ENCODE measurements around the gene LOXL1.

The LOXL1 gene

DNA sequence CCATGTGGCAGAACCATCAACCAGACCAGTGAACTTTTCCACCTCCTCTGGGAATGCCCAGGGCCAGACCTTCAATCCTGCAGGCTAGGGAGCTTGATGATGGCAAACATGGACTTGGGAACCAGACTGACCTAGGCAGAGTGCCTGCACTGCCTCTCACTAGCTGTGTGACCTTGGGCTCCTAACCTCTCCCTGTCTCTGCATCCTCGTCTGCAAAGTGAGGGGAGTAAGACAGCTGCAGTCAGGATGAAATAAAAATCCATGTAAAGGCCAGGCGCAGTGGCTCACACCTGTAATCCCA, 17.5 kb upstream of the LOXL1 start:
- WGBS: 98% methylated on average over 2 of the region's 2 CpGs

DNA sequence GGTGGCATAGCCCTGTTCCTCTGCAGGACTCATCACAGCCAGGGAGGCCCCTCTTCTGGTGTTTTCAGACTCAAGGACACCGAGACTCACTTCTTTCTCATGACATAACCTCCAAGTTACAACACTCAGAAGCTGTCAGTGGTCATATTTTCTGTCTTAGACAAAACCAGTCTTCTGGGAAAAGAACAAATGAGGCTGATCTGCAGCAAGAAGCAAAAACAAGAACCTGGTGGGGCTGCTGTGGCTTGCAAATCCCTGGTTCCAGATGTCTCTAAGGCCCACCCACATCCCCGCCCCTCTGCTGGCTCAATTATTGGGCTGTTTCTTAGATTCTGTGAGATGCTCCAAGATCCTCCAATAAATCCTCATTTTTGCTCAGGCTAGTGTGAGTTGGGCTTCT, 16.6 kb upstream of the LOXL1 start:
- H3K4me3 ChIP-seq (ENCODE audit: insufficient read depth in 1 of 2, low read depth in 1 of 2, low read length in 2 of 2): no peak overlapping the region
- no peak overlapping the region for H3K9ac ChIP-seq (ENCODE audit: low read length)
- H3K4me2 ChIP-seq (ENCODE audit: low read length, poor library complexity, severe bottlenecking): no peak overlapping the region
- no peak overlapping the region for H2AK5ac ChIP-seq (ENCODE audit: low read length, severe bottlenecking)
- no peak overlapping the region for H3K14ac ChIP-seq (ENCODE audit: low read length in 2 of 2)
- H2BK15ac ChIP-seq (ENCODE audit: low read depth, poor library complexity, severe bottlenecking): no peak overlapping the region
- H4K91ac ChIP-seq (ENCODE audit: low read length): no peak overlapping the region
- H2AFZ ChIP-seq (ENCODE audit: low read depth, low read length): no peak overlapping the region
- no peak overlapping the region for H4K8ac ChIP-seq (ENCODE audit: low read length)
- no peak for DNase-seq
- no peak overlapping the region for H2BK120ac ChIP-seq (ENCODE audit: low read depth, low read length)
- H3K27ac ChIP-seq (ENCODE audit: low read length, poor library complexity, severe bottlenecking): no peak overlapping the region
- peaks cover 4% of the 10 kb centered on the region for H3K4me1 ChIP-seq (ENCODE audit: control insufficient read depth, insufficient read depth, low read depth, low read length)
- no peak overlapping the region for H3K4ac ChIP-seq (ENCODE audit: low read depth in 1 of 2, low read length in 2 of 2)
- no peaks in the 10 kb centered on the region for H3K27me3 ChIP-seq (ENCODE audit: control insufficient read depth in 1 of 2, insufficient read depth in 1 of 2, low read length in 2 of 2)
- H3K79me1 ChIP-seq (replicated peaks; ENCODE audit: low read length, poor library complexity, severe bottlenecking): no peaks in the 10 kb centered on the region
- 91% methylated on average over 2 of the region's 2 CpGs for WGBS
- H2BK5ac ChIP-seq (ENCODE audit: low read depth, low read length, poor library complexity, severe bottlenecking): no peak overlapping the region
- no peaks in the 10 kb centered on the region for H3K9me3 ChIP-seq (ENCODE audit: control insufficient read depth, low read length)
- H3K36me3 ChIP-seq (ENCODE audit: control insufficient read depth in 1 of 2, insufficient read depth in 2 of 2, low read depth in 1 of 2, low read length in 2 of 2): peaks cover 11 to 21% of the 10 kb centered on the region in 2 experiments
- H3K23ac ChIP-seq (ENCODE audit: low read length in 2 of 2): no peak overlapping the region
- no peak overlapping the region for H2BK12ac ChIP-seq (ENCODE audit: low read length in 2 of 2)
- H3K18ac ChIP-seq (ENCODE audit: low read depth in 1 of 2, low read length in 2 of 2): no peak overlapping the region

More for the DNA sequence above, 17.5 kb upstream of the LOXL1 start:
- no peak overlapping the region for H2AK5ac ChIP-seq (ENCODE audit: low read length, severe bottlenecking)
- no peak overlapping the region for H2BK12ac ChIP-seq (ENCODE audit: low read length in 2 of 2)
- no peak overlapping the region for H2BK15ac ChIP-seq (ENCODE audit: low read depth, poor library complexity, severe bottlenecking)
- no peak overlapping the region for H3K4me2 ChIP-seq (ENCODE audit: low read length, poor library complexity, severe bottlenecking)
- H3K4me1 ChIP-seq (ENCODE audit: control insufficient read depth, insufficient read depth, low read depth, low read length): no peaks in the 10 kb centered on the region
- H3K18ac ChIP-seq (ENCODE audit: low read depth in 1 of 2, low read length in 2 of 2): no peak overlapping the region
- peaks cover 11 to 21% of the 10 kb centered on the region in 2 experiments for H3K36me3 ChIP-seq (ENCODE audit: control insufficient read depth in 1 of 2, insufficient read depth in 2 of 2, low read depth in 1 of 2, low read length in 2 of 2)
- H3K9ac ChIP-seq (ENCODE audit: low read length): no peak overlapping the region
- no peak overlapping the region for H3K4me3 ChIP-seq (ENCODE audit: insufficient read depth in 1 of 2, low read depth in 1 of 2, low read length in 2 of 2)
- no peak overlapping the region for H2AFZ ChIP-seq (ENCODE audit: low read depth, low read length)
- H2BK5ac ChIP-seq (ENCODE audit: low read depth, low read length, poor library complexity, severe bottlenecking): no peak overlapping the region
- no peaks in the 10 kb centered on the region for H3K9me3 ChIP-seq (ENCODE audit: control insufficient read depth, low read length)
- no peak overlapping the region for H3K14ac ChIP-seq (ENCODE audit: low read length in 2 of 2)
- no peak overlapping the region for H4K8ac ChIP-seq (ENCODE audit: low read length)
- DNase-seq: no peak
- no peaks in the 10 kb centered on the region for H3K27me3 ChIP-seq (ENCODE audit: control insufficient read depth in 1 of 2, insufficient read depth in 1 of 2, low read length in 2 of 2)
- no peak overlapping the region for H2BK120ac ChIP-seq (ENCODE audit: low read depth, low read length)
- H3K27ac ChIP-seq (ENCODE audit: low read length, poor library complexity, severe bottlenecking): no peak overlapping the region
- H3K4ac ChIP-seq (ENCODE audit: low read depth in 1 of 2, low read length in 2 of 2): no peak overlapping the region
- H4K91ac ChIP-seq (ENCODE audit: low read length): no peak overlapping the region
- H3K23ac ChIP-seq (ENCODE audit: low read length in 2 of 2): no peak overlapping the region
- no peaks in the 10 kb centered on the region for H3K79me1 ChIP-seq (replicated peaks; ENCODE audit: low read length, poor library complexity, severe bottlenecking)

DNA sequence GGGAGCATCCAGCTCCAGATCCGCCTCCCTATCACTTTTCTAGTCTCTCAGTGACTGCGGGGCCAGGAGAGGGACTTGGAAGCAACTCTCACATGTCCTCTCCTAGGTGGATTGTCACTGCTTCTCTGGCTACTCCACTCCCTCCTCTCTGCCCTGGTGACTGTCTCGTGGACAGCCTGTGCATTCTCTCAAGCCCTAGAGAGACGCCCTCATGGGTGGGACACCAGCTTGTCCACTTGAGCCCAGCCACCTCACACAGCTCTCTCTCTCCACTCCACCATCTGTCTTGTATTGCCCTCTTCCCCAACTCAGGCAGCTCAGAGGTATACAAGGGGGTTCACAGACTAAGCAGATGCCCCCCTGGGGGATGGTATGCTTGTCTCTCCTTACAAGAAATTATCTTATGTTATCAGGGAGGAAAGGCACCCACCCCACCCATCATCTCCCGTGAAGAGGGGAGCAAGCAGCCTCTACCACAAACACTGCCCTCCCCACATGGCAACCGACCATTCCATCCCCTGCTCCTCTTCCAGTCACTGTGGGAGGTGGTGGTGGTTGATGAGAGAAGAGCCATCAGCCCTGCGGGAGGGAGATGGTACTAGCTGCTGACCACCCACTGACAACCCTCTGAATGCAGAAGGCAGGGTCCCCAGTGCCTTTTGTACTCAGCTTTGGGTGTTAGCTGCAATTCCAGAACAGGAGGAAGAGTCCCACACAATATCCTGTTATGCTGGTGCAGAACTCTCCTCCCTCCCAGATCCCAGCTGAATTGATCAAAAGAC, 15.5 kb upstream of the LOXL1 start:
- Histone ChIP-seq H3K36me3 (ENCODE audit: control insufficient read depth in 1 of 2, insufficient read depth in 2 of 2, low read depth in 1 of 2, low read length in 2 of 2) (peaks cover 11 to 21% of the 10 kb centered on the region in 2 experiments), H4K91ac (ENCODE audit: low read length) (no peak overlapping the region), H3K27me3 (ENCODE audit: control insufficient read depth in 1 of 2, insufficient read depth in 1 of 2, low read length in 2 of 2) (no peaks in the 10 kb centered on the region), H3K9me3 (ENCODE audit: control insufficient read depth, low read length) (no peaks in the 10 kb centered on the region), H3K14ac (ENCODE audit: low read length in 2 of 2) (no peak overlapping the region), H2AK5ac (ENCODE audit: low read length, severe bottlenecking) (no peak overlapping the region), H3K4me2 (ENCODE audit: low read length, poor library complexity, severe bottlenecking) (no peak overlapping the region), H2BK120ac (ENCODE audit: low read depth, low read length) (no peak overlapping the region), H4K8ac (ENCODE audit: low read length) (no peak overlapping the region), H3K4ac (ENCODE audit: low read depth in 1 of 2, low read length in 2 of 2) (no peak overlapping the region), H3K18ac (ENCODE audit: low read depth in 1 of 2, low read length in 2 of 2) (no peak overlapping the region), H2BK12ac (ENCODE audit: low read length in 2 of 2) (no peak overlapping the region), H3K9ac (ENCODE audit: low read length) (no peak overlapping the region), H2BK15ac (ENCODE audit: low read depth, poor library complexity, severe bottlenecking) (no peak overlapping the region), H3K79me1 (replicated peaks; ENCODE audit: low read length, poor library complexity, severe bottlenecking) (no peaks in the 10 kb centered on the region), H3K4me3 (ENCODE audit: insufficient read depth in 1 of 2, low read depth in 1 of 2, low read length in 2 of 2) (no peak overlapping the region), H3K23ac (ENCODE audit: low read length in 2 of 2) (peak overlapping the region in 1 of 2 experiments; percentile 51), H2BK5ac (ENCODE audit: low read depth, low read length, poor library complexity, severe bottlenecking) (no peak overlapping the region), H2AFZ (ENCODE audit: low read depth, low read length) (no peak overlapping the region), H3K27ac (ENCODE audit: low read length, poor library complexity, severe bottlenecking) (no peak overlapping the region), H3K4me1 (ENCODE audit: control insufficient read depth, insufficient read depth, low read depth, low read length) (peaks cover 4% of the 10 kb centered on the region)
- WGBS: 73% methylated on average over 5 of the region's 7 CpGs
- DNase-seq: no peak

DNA sequence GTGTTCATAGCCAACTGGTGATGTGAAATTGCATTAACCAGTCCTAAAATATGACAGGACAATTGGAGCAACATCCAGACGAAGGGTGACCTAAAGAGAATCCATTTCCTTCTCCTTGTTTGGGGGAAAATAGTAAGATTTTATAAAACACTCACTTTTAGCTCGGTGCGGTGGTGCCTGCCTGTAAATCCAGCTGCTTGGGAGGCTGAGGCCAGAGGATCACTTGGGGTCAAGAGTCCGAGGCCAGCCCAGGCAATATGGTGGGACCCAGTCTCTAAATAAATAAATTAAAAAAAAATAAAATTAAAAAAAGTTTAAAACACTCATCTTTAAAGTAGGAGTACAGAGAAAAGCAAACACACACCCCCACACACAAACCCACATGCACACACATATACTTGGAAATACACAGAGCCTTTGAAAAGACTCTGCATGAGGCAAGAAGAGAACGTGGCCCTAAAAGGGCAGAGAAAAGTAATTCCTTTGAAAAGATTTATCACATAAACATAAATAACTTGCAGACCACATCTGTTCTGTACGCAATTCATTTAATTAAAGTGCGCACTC, 14.1 kb upstream of the LOXL1 start:
- peaks cover 3% of the 10 kb centered on the region for H3K9me3 ChIP-seq (ENCODE audit: control insufficient read depth, low read length)
- WGBS: 96% methylated on average over 5 of the region's 7 CpGs
- no peak overlapping the region for H3K23ac ChIP-seq (ENCODE audit: low read length in 2 of 2)
- H3K4me1 ChIP-seq (ENCODE audit: control insufficient read depth, insufficient read depth, low read depth, low read length): peaks cover 4% of the 10 kb centered on the region
- H3K4me2 ChIP-seq (ENCODE audit: low read length, poor library complexity, severe bottlenecking): no peak overlapping the region
- no peak overlapping the region for H2AK5ac ChIP-seq (ENCODE audit: low read length, severe bottlenecking)
- H3K14ac ChIP-seq (ENCODE audit: low read length in 2 of 2): no peak overlapping the region
- no peaks in the 10 kb centered on the region for H3K27me3 ChIP-seq (ENCODE audit: control insufficient read depth in 1 of 2, insufficient read depth in 1 of 2, low read length in 2 of 2)
- no peak overlapping the region for H2BK120ac ChIP-seq (ENCODE audit: low read depth, low read length)
- no peak overlapping the region for H3K4me3 ChIP-seq (ENCODE audit: insufficient read depth in 1 of 2, low read depth in 1 of 2, low read length in 2 of 2)
- H3K18ac ChIP-seq (ENCODE audit: low read depth in 1 of 2, low read length in 2 of 2): no peak overlapping the region
- peaks cover 15 to 25% of the 10 kb centered on the region in 2 experiments for H3K36me3 ChIP-seq (ENCODE audit: control insufficient read depth in 1 of 2, insufficient read depth in 2 of 2, low read depth in 1 of 2, low read length in 2 of 2)
- H3K27ac ChIP-seq (ENCODE audit: low read length, poor library complexity, severe bottlenecking): no peak overlapping the region
- no peak overlapping the region for H3K9ac ChIP-seq (ENCODE audit: low read length)
- no peak overlapping the region for H4K91ac ChIP-seq (ENCODE audit: low read length)
- no peak overlapping the region for H2AFZ ChIP-seq (ENCODE audit: low read depth, low read length)
- no peak overlapping the region for H2BK5ac ChIP-seq (ENCODE audit: low read depth, low read length, poor library complexity, severe bottlenecking)
- H4K8ac ChIP-seq (ENCODE audit: low read length): no peak overlapping the region
- H2BK12ac ChIP-seq (ENCODE audit: low read length in 2 of 2): no peak overlapping the region
- H3K4ac ChIP-seq (ENCODE audit: low read depth in 1 of 2, low read length in 2 of 2): no peak overlapping the region
- H3K79me1 ChIP-seq (replicated peaks; ENCODE audit: low read length, poor library complexity, severe bottlenecking): no peaks in the 10 kb centered on the region
- no peak overlapping the region for H2BK15ac ChIP-seq (ENCODE audit: low read depth, poor library complexity, severe bottlenecking)
- DNase-seq: no peak

Data from mesenchymal stem cell (in vitro differentiated cells and primary cell).